ENCODE data around the gene BACH2. TPM values are rescaled to one million over a fixed set of nuclear protein-coding genes. Genes with fewer than 3 reads are reported as not detected.
"Not testable (repeated sequence)": the region's sequence is repeated elsewhere in the genome, so short reads cannot be mapped to it uniquely, and the experiment has no call there.

BACH2 gene
- total RNA-seq, 1 experiment from 2014 or later, result 0.06 TPM

DNA sequence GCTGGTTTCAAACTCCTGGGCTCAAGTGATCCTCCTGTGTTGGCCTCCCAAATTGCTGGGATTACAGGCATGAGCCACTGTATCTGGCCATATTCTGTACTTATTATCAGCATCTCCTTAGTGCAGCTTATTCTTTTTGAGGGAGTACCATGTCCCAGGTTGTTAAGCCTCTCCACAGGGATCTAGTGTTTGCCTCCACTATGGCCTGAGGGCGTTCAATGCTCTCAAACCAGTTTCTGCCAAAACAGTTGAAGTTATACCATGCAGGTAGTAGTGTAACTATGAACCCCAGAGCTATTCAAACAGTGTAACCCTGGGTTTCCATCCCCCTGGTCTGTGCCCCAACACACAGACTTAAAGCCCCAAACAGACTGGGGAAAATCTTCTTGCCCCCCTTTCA, 81.7 kb downstream of the BACH2 start:
- DNase-seq (ENCODE audit: low read depth), result no peak

DNA sequence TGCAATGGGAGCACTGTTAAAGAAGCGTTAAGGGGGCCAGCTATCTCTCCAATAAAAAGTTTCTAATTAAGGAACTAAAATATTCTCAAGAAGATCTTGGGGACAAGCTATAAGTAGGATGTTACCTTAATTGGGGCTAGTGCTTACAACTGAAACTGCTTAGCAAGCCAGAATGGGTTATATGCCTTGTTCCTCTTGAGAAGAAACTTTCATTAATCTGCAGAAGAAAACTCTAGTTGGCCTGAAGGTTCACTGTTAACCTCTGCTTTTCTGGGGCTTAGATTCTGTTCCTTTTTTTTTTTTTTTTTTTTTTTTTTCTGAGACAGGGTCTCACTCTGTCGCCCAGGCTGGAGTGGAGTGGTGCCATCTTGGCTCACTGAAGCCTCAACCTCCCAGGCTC, 82.2 kb downstream of the BACH2 start:
- DNase-seq (ENCODE audit: low read depth), result no peak

DNA sequence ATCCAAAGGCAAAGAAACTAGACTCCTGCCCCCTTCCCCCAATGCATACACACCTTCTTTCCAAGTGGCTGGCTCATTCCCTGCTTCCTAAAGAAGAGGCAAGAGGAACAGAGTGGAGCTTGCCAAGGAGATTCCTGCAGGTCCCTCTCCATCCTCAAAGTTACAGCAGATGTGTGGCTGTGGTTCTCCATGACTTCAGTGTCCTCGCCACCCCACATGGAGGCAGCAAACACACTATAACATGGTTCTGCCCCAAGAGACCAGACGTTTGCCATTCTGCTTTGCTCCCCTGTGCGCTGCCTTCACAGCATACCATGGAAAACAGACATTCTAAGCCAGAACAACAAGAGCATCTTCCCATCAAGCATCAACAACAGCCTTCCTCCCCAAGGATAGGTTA, 84.4 kb downstream of the BACH2 start:
- DNase-seq (ENCODE audit: low read depth), result no peak

DNA sequence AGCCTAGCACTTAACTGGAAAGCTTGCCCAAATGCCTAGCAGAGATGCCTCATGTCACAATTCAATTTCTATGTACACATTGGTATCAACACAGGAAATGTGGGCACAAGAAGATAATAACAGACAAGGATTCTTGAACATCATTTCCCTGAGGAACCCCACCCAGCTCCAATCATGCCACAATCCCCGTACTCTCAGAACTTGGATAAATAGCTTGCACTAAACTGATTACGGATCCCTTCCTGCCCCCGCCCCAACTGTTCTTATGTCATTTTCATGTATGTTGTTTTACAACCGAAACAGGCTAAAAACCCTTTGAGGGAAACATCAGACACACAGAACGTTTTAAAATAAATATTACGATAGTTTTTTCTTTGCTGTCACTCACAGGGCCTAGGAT, 87.1 kb downstream of the BACH2 start:
- DNase-seq (ENCODE audit: low read depth), result no peak

DNA sequence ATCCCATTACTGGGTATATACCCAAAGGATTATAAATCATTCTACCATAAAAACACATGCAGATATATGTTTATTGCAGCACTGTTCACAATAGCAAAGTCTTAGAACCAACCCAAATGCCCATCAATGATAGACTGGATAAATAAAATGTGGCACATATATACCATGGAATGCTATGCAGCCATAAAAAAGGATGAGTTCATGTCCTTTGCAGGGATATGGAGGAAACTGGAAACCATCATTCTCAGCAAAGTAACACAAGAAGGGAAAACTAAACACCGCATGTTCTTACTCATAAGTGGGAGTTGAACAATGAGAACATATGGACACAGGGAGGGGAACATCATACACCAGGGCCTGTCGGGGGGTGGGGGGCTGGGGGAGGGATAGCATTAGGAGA, 88.0 kb downstream of the BACH2 start:
- not testable (repeated sequence) for DNase-seq (ENCODE audit: low read depth)

DNA sequence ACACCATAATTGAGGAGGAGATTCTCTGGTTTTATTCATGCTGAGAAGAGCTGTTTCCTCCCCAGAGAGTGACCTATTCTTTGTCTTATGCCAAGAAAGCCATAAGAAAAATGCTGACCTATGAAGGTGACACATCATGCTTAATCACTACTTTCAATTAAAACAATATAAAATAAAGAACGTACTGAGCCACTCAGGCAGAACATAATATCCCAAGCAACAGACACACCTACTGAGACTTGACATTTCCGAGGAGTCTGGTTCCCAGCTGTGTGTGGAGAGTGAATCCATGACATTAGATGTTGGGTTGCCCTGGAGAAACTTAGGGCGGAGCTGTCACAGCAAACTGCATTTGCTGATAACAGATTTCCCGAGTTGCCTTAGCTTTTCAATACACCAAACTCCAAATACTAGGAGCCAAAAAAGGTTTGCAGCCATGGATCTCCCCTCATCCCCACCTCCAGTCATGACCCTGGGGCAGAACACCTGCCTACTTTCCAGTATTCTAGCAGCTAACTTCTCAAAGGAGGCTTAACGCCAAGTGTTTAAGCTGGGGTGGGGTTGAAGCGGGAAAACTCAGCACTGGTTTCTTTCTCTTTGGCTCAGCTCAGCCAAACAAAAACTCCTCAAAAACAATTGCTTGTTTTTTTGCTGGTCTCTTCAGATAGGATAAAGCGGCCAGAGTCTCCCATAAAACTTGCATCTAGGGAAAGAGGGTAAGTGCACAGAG, 92.2 kb downstream of the BACH2 start:
- no peak for DNase-seq (ENCODE audit: low read depth)

DNA sequence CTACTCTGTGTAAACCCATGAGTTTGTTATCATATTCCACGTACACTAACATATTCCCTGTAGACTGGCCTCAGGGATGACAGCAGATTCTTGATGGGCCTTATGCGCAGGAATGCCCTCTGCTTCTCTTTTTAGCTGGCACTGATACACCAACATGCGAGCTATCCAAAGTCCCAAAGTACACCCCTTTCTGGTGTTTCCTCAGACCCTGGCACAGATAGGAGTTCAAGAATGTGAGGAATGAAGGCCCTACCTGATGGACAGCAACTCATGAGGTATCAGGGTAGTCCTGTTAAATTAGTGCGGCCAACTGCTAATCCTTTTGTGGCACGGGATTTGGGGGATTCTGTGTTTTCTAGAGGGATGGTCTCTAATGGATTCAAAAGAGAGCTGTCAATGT, 93.0 kb downstream of the BACH2 start:
- DNase-seq (ENCODE audit: low read depth), result no peak

DNA sequence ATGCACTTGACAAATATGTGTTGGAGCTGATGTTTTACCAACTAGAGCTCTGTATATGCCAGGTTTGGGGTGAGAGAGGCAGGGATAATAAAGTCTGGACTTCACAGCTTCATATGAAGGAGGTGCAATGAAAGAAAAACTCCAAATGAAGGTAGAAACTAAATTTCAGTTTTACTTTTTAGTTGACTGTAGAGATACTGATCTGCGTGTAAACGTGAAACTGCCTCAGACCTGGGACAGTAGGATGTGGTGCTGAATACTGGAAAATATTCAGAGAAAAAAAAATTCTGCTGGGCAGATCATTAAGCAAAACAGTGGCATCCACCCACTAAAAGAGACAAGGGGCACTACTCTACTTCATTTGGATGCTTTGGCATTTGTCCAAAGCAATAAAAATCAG, 94.5 kb downstream of the BACH2 start:
- DNase-seq (ENCODE audit: low read depth), result no peak

DNA sequence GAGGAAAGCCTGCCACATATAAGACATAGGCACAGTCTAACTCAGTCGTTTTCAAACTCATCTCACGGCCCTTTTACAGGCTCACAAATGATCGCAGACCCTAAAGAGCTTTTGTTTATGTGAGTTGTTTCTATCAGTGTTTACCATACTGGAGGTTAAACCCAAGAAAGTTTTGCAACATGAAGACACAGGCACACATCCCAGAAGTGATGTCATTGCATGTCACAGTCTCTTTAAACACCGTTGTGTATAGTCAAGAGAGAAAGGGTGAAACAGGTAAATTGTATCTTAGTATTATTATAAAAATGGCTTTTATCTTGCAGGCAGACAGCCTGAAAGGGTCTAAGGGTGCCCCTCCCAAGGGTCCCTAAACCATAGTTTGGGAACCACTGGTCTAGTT, 96.7 kb downstream of the BACH2 start:
- no peak for DNase-seq (ENCODE audit: low read depth)

DNA sequence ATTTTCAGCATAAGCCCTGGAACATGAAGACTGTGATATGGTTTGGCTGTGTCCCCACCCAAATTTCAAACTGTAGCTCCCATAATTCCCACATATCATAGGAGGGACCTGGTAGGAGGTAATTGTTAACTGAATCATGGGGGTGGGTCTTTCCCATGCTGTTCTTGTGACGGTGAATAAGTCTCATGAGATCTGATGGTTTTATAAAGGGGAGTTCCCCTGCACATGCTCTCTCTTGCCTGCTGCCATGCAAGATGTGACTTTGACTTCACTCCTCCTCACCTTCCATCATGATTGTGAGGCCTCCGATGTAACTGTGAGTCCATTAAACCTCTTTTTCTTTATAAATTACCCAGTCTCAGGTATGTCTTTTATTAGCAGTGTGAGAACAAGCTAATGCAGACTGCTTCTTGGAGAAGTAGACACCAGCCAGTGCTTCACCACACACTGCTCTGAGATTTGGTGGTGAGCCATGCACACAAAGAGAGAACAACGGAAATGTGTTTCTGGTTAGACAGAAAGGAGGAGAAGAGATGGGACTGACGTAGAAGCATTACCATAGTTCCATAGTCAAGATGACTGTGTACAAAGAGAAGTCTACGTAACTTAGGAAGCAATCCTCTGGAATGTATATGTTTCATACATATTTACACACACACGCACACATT, 97.8 kb downstream of the BACH2 start:
- no peak for DNase-seq (ENCODE audit: low read depth)

DNA sequence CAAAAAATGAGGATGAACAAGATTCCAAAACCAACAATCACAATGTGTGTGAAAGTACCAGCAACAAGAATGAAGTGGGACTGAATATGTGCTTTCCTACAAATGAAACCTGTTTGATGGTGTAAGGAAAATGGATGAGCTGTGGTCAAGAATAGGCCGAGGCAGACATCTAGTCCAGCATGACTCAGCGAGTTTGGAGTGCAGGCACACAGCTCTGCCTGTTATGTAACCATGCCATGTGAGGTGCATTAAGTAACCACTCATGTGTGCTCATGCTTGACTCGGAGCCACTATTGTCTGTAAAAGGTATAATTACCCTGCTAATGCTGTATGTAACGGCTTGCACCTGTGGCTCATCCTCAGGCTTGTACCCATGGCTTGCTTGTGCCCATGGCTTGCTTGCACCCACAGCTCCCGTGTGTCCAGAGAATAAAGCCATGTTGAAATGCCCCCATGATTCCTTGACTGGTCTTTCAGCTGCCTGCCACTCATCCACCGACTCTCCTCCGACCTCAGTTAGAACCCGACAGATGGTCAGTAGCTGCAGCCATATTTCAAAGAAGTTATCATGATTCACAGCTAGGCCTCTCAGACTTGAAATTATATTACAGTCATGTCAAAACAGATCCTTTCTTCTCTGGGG, 98.7 kb downstream of the BACH2 start:
- peak; percentile 35 for DNase-seq (ENCODE audit: low read depth)

DNA sequence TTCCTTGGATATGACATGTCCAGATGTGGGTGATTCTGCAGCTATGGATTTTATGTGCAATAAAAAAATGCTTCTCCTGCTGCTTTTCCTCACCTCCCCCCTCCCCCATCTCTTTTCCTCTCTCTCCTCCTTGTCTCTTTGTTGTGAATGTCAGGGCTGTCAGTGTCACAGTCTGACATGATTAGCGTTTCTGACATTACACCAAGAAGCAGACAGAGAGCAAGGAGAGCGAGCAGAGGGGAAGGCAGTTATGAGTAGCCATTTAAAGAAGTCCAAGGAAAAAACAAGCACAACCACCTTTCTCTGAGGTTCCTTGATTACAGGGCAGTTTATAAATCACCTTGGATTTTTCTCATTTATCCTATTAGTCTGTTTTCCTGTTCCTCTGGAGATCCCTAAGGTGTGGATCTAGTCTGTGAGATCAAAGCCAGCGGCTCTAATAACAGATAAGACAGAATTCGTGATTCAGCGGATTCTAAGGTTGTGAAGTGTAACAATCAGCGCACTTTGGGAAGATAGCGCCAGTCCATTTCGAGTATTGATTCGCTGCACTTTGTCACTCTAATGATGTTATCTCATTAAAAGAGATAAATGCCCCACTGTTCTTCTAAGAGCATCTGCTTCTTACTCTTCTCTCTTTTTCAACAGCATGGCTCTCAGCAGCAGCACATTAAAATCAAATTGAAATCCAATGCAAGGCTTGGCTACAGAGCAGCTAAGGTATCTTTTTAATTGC, 101.4 kb downstream of the BACH2 start:
- DNase-seq (ENCODE audit: low read depth), result no peak

DNA sequence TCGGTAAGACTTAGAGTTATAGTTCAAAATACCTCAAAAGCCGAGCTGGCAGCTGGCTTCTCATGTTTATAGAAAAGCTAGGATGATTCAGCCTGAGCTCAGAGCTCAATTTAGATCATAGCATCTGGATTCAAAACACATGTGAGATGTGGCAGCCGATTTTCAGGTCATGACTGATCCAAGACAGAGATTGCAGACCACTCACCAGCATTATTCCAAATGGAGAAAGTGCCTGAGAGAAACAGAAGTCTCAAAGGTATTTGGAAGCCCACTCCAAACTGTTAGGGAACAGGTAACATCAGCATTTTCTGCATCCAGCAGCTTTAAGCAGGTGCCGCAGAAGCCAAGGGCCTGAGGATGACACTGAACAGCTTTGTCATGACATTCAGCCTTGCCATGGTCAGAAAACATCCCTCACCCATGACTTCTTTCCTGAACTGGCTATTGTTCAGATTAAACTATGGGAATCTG, 102.2 kb downstream of the BACH2 start:
- DNase-seq (ENCODE audit: low read depth), result peak; percentile 67

DNA sequence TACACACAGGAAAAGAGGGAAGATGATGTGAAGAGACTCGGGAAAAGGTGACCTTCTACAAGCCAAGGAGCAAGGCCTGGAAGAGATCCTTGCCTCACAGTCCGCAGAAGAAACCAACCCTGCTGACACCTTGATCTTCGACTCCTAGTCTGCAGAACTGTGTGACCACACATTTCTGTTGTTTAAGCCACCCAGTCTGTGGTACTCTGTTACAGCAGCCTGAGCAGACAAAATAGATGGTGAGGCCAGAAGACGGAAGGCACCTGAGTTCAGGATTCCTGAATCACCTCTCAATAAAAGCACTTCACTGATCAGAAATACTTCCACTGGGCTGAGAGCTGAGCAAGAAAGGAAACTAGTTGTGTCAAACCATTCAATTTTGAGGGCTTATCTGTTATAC, 103.3 kb downstream of the BACH2 start:
- DNase-seq (ENCODE audit: low read depth), result no peak

DNA sequence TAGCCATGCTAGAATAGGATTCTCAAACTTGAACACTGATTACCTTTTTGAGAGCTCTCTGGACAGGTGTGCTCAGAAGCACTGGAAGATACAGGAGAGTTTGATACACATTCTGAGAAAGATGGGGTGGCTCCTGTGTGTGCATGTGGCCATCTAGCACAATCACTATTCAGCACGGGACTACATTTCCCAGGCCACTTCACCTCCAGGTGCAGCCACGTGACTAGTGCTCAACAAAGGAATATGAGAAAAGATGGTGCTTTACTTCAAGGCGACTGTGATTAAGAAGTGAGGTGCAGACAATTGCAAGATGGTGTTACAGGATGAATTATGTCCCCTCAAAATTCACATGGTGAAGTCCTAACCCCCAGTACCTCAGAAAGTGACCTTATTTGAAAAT, 103.8 kb downstream of the BACH2 start:
- DNase-seq (ENCODE audit: low read depth), result no peak

DNA sequence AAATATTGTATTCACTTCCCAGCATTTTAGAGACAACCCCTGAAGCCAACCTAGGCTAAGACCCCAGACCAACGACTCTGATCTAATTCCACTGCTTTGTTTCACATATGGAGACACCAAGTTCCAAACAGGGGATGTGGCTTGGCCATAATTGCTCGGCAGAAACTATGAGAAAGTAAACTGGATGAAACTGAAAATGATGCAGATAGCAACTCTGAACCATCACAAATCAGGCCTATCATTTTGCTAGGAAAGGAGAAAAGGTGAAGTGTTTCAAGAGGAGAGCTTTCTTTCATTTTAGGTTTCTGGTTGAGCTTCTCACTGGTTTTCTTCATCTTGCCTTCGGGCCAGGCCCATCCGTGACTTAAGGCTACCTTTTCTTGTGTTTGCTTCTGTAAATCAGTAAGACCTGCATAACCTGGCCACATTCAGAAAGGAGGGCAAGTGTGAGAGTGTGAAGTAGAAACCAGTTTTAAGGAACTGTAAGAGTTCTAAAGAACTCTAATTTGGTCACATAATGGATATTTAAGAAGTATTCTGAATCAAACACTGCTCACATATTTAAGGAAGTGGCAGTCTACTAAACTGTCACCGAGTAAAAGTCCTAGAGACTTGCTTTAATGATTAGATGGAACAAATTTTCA, 105.8 kb downstream of the BACH2 start:
- DNase-seq (ENCODE audit: low read depth), result no peak

DNA sequence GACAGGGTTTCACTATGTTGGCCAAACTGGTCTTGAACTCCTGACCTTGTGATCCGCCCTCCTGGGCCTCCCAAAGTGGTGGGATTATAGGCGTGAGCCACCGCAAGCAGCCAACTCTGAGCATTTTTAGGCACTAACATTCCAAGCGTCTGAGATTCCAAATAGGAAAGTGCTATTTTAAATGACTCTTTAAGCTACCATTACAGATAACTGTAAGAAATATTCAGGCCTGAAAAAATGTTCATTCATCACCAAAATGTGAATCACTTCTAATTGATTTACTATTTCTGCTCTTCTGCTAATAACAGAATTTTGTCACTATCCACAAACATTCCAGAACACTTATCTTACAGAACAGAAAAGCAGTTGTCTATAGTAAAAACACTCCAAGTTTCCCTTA, 106.5 kb downstream of the BACH2 start:
- DNase-seq (ENCODE audit: low read depth), result no peak

DNA sequence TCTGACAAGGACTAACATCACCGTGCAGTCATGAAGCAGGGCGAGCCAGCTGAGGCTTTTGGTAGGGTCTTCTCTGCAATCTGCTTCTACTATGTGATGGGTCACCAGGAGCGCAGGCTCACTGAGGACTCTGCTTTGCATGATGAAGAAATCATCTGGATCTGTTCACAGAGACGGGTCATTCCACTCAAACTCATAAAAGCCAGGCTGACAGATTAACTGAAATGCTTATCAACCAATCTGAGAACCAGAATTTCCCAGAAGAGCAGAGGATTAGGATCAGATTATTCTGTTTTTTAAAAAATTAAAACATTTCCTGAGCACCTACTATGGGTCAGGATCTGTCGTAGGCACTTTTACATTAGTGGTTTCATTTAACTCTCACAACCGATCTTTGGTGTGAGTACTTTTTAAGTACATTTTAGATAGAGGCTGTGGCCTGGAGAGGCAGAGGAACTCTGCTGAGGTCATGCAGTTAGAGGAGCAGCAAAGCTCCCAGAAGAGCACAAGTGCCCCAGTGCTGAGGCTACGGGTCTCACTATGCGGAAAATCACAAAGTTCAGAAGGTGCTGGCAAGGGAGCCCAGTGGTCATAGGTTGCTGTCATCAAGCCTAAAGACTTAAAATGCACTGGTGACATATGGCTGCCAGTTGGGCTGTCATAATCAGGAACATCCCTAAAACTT, 109.1 kb downstream of the BACH2 start:
- no peak for DNase-seq (ENCODE audit: low read depth)

DNA sequence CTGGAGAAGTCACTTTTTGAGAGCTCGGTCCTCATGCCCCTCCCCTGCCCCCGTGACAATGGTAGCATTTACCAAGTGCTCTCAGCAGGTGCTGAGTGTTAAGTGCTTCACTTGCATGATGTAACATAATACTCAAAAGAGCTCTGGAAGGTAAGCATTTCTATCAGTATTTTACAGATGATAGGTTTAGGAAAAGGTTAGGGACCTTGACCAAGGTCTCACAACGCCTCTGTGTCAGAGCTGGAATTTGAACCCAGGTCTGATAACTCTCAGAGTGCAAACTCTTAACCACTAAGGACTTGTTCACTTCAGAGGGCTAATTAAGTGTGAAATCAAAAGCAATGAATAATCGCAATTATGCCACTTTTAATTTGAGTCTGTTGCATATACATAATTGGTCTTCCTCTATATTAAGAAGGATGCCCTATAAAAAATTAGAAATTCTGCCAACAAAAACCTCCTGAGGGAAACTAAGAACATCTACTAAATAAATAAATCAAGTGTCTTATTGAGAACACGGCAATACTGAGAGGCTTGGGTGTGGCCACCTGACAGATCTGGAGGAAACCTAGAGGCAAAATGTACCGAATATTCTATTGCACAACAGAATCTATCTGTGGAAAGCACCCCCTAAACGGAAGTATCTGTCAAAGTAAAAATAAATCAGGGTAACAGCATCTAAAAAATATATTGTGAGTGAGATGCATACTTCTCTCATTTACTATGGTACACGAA, 109.8 kb downstream of the BACH2 start:
- no peak for DNase-seq (ENCODE audit: low read depth)

DNA sequence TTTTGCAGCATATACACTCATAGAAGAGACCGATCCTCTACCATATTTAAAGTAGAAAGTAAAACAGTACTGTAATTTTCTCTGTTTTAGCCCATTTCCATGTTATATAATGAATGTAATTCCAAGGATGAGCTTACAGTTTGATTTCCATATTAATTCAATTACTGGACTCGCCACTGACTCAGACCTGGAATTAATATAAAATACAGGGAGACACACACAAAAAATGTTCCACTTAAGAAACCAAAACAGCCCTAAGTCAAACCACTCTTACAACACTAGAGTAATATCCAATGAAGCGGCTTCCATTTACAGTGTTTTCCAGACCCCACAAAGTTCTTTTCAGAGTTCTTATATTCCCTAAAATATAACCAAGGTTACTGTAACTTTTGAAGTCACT, 110.6 kb downstream of the BACH2 start:
- no peak for DNase-seq (ENCODE audit: low read depth)
